HG02763 (cell line): ENCODE measurements around the gene IQSEC1.

Experiments
- ATAC-seq: cut with Tn5 transposase; IDR thresholded peaks from one replicate; pipeline ENCODE4 v1.9.1; 2021; ENCODE audit warnings: mild to moderate bottlenecking, moderate library complexity; ENCODE audit not compliant: unreplicated experiment

The IQSEC1 gene

DNA sequence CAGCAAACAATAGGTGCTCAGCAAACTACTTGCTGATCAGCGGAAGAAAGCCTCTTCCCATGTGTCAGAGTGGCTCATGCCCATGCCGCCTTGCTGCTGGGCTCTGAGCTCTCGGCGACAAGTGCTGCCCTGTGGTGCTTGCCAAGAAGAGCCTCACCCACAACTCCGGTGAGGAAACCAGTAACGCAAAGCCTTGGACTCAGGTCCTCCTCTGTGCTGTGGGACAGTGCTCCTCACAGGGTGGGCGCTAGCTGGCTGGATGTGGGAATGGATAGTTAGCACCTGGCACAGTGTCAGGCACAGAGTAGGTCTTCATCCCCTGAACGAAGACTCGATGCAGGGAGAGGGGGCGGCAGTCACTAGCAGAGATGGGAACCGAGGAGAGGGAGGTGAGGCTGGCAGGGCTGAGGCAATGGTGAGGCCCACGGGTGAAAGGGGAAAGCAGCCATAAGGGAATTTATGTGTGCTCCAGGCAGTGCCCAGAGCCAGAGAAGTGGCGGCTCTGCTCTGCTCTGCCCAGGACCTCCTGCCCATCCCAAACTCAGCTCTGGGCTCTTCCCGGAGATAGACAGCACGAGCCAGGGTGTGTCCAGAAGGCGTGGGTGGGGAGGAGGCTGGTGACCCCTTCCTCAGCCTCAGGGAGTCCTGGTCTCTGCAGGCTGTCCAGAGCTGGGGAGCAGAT, 55.7 kb downstream of the IQSEC1 start:
- ATAC-seq, result no peak

GRCh38 chr3:13016721-13017255, 56.4 kb downstream of the IQSEC1 start:
- ATAC-seq, result no peak

- peak; percentile 31 for ATAC-seq
These were observed 57.0 kb downstream of the IQSEC1 start for GRCh38 chr3:13016083-13016720.

GRCh38 chr3:13015286-13016082, 57.7 kb downstream of the IQSEC1 start:
- peak; percentile 20 for ATAC-seq

DNA sequence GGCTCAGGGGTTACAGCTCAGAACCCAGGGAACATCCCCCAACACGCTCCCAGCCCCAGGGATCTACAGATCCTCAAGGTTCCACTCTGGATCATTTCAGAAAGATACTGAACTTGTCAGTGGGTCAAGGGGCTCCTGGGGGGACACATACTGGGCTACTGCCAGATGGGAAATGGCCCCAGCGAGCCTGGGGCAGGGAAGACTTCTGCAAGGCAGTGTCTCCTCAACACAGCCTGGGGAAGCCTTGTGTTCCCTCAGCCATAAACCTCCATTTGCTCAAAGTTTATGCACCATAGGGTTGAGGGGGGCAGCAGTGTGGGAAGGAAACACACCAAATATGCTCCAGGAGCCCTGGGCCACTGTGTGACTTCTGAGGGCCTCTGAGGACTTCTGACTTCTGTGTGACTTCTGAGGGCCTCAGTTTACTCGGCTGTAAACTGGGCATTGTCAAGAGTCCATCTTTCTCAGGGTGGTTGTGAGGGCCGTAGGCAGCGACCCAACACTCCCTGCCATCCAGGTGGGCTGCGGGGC, 58.4 kb downstream of the IQSEC1 start:
- ATAC-seq, result no peak

- ATAC-seq, result no peak
These were observed 59.1 kb downstream of the IQSEC1 start for GRCh38 chr3:13013994-13014754.

GRCh38 chr3:13013566-13013965, 59.7 kb downstream of the IQSEC1 start:
- no peak for ATAC-seq

DNA sequence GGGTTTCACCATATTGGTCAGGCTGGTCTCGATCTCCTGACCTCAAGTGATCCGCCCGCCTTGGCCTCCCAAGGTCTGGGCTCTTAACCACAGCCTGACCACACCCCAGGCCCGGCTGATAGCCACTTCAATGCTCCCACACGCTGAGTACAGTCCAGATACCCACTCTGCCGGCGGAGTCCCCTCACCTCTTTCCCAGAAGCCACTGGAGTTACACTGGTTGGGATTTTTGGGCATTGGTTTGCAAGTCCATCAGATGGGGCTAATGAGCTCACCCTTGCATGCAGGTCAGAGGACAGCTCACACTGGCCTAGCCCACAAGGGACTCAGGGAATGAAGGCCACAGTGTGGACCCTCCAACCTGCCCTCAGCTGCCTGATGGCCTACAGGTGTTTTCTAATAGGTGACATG, 60.1 kb downstream of the IQSEC1 start:
- no peak for ATAC-seq

DNA sequence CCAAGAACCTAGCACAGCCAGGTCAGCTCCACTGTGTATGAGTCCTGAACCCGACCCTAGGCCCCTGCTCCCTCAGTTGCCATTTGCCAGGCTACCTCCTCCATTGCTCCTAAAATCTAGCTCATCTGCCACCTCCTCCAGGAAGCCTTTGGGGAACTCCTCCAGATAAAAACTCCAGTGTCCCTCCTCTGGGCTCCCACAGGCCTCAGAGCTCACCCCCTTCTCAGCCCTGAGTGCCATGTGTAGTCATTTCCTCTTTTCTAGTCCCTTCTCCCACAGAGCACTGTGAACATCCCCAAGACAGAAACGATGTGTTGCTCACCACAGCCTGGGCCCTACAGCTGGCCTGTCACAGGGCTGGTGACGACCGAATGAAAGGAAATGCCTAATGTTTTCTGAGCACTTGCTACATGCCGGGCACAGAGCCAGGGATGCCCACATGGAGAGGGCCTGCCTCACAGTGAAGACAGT, 61.0 kb downstream of the IQSEC1 start:
- ATAC-seq, result peak; percentile 32

- ATAC-seq, result peak; percentile 40
These were observed 61.5 kb downstream of the IQSEC1 start for GRCh38 chr3:13011573-13012220.

- no peak for ATAC-seq
These were observed 62.3 kb downstream of the IQSEC1 start for GRCh38 chr3:13010780-13011572.

DNA sequence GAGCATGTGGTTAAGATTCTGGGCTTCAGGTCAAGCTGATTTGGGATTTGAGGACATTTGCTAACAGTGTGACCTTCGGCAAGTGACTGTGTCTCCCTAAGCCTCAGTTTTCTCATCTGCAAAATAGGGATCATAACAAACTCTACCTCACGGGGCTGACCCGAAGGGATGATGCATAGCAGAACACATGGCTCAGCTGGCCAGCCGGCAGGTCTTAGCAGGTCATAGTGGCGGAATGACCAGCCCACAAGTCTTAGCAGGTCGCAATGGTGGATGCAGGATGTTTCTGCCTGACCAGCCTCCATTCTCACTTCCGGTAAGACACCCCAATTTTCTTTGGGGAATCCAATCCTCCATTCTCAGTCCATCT, 63.3 kb downstream of the IQSEC1 start:
- ATAC-seq, result no peak

GRCh38 chr3:13009132-13009945, 63.9 kb downstream of the IQSEC1 start:
- no peak for ATAC-seq

- no peak for ATAC-seq
These were observed 64.9 kb downstream of the IQSEC1 start for GRCh38 chr3:13008155-13008995.

DNA sequence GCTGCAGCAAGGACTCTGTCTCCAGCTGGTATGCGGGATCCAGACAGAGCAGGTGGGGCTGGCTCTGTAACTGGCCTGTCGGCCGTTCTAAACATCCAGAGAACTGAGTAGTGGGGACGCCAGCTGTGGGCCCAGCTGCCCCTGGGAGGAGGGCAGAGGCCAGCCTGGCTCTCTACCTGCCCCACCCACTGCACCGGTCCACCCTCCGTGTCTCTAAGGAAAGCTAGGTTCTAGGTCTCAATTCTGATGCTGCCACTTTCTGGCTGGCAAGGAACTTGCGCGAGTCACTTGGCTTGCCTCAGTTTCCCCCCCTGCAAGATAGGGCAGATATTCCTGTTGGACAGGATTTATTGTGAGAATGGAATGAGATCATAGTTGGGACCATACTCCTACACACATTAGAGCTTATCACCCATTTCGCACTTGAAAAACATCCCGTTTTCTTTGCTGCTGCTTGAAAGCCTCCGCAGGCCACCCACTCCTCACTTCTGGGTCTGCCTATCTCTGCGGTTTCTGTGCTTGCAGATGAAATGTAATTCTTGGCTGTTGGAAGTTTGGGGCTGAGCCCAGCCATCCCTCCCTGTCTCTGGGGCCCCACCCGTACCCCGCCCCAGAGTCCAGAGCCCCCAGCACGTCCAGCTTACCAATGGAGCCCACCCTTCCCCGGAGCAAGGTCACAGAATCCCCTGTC, 65.8 kb downstream of the IQSEC1 start:
- ATAC-seq, result no peak

- ATAC-seq, result no peak
These were observed 66.8 kb downstream of the IQSEC1 start for GRCh38 chr3:13006216-13006990.
